ENCODE results near the gene CSH2. TPM values are rescaled to one million over a fixed set of nuclear protein-coding genes. Genes with fewer than 3 reads are reported as not detected.

The CSH2 gene
- total RNA-seq, 1 experiment from 2014 or later, result not detected

DNA sequence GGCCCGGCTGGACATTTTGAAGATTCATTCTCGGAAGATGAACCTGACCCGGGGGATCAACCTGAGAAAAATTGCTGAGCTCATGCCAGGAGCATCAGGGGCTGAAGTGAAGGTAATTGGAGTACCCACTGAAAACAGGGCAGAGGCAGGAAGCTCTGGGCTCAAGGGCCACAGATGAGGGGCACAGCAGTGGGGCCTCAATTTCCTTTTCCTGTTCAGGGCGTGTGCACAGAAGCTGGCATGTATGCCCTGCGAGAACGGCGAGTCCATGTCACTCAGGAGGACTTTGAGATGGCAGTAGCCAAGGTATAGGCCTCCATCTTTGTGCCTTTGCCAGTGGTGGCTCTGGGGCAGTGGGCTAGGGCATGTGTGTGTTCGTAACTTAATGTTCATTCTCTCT is 42.0 kb downstream of the CSH2 start:
- no peak overlapping the region for H3K27ac Mint-ChIP-seq
- TF ChIP-seq, protein P1, sequence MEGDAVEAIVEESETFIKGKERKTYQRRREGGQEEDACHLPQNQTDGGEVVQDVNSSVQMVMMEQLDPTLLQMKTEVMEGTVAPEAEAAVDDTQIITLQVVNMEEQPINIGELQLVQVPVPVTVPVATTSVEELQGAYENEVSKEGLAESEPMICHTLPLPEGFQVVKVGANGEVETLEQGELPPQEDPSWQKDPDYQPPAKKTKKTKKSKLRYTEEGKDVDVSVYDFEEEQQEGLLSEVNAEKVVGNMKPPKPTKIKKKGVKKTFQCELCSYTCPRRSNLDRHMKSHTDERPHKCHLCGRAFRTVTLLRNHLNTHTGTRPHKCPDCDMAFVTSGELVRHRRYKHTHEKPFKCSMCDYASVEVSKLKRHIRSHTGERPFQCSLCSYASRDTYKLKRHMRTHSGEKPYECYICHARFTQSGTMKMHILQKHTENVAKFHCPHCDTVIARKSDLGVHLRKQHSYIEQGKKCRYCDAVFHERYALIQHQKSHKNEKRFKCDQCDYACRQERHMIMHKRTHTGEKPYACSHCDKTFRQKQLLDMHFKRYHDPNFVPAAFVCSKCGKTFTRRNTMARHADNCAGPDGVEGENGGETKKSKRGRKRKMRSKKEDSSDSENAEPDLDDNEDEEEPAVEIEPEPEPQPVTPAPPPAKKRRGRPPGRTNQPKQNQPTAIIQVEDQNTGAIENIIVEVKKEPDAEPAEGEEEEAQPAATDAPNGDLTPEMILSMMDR (conservative IDR thresholded peaks at IDR 0.05), result no peak
- no peak overlapping the region for H4K5ac ChIP-seq (ENCODE audit: insufficient read length, low read depth, low read length)
- H3K56ac ChIP-seq (ENCODE audit: insufficient read length, low read depth, low read length), result no peak overlapping the region
- no peak overlapping the region for H2BK12ac ChIP-seq (ENCODE audit: insufficient read length, low read depth, low read length)
- H2BK20ac ChIP-seq (ENCODE audit: low read depth, low read length, poor library complexity, severe bottlenecking), result no peak overlapping the region
- H3K79me2 ChIP-seq (ENCODE audit: insufficient read depth, low read length), result peaks cover 6% of the 10 kb centered on the region; the same call in 1 of the 2 replicates
- H3K79me1 ChIP-seq (ENCODE audit: insufficient read depth, low read depth, low read length, poor library complexity, severe bottlenecking), result peaks cover 3% of the 10 kb centered on the region
- H3K4ac ChIP-seq (ENCODE audit: low read depth, low read length), result no peak overlapping the region
- DNase-seq, result no peak
- peaks cover 6% of the 10 kb centered on the region for H3K23me2 ChIP-seq (ENCODE audit: insufficient read length, low read depth, low read length, poor library complexity, severe bottlenecking)
- H3K4me1 Mint-ChIP-seq, result peaks cover 9 to 14% of the 10 kb centered on the region in 2 experiments
- H3K9me3 Mint-ChIP-seq, result no peaks in the 10 kb centered on the region; a peak in 1 of 5 replicates
- H2AFZ ChIP-seq (ENCODE audit: low read length), result no peak overlapping the region
- H2BK15ac ChIP-seq (ENCODE audit: low read depth, low read length), result no peak overlapping the region
- H3K4me2 ChIP-seq (ENCODE audit: insufficient read depth, insufficient read length, low read length), result no peak overlapping the region
- H4K8ac ChIP-seq (replicated peaks; ENCODE audit: insufficient read length, low read depth, low read length), result no peak overlapping the region
- H2BK120ac ChIP-seq (ENCODE audit: low read depth, low read length, poor library complexity, severe bottlenecking), result no peak overlapping the region
- H2BK5ac ChIP-seq (ENCODE audit: insufficient read length, low read length), result no peak overlapping the region
- no peaks in the 10 kb centered on the region for H3K27me3 ChIP-seq (ENCODE audit: insufficient read depth, low read length)
- peaks cover 2% of the 10 kb centered on the region for H4K20me1 ChIP-seq (ENCODE audit: control insufficient read depth, insufficient read depth, insufficient read length)
- no peak overlapping the region for H3K4me3 Mint-ChIP-seq
- H3K27ac ChIP-seq (ENCODE audit: insufficient read length, low read depth, low read length), result no peak overlapping the region
- no peak overlapping the region for H2AK5ac ChIP-seq (ENCODE audit: insufficient read length, low read length)
- H3K14ac ChIP-seq (ENCODE audit: insufficient read depth, low read length), result no peak overlapping the region
- no peak overlapping the region for H3T11ph ChIP-seq (ENCODE audit: low read length)
- peaks cover 57 to 92% (median 77%) of the 10 kb centered on the region in 3 experiments for H3K36me3 Mint-ChIP-seq (ENCODE audit: insufficient read depth in 1 of 3, low read depth in 3 of 3)
- no CpG with 5 or more reads among the region's 8 CpGs for WGBS (ENCODE audit: extremely low coverage, insufficient read length, low lambda C conversion rate)
- H4K91ac ChIP-seq (ENCODE audit: insufficient read length, low read depth, low read length), result no peak overlapping the region
- H3K9ac ChIP-seq (ENCODE audit: extremely low read depth, insufficient read length, low read length), result no peak overlapping the region
- H3K18ac ChIP-seq (ENCODE audit: insufficient read length, low read depth, low read length), result no peak overlapping the region
- no peaks in the 10 kb centered on the region for H3K4me1 ChIP-seq (ENCODE audit: insufficient read depth, low read length)
- H3K27me3 Mint-ChIP-seq (ENCODE audit: low read depth), result no peaks in the 10 kb centered on the region; the same call in 1 of the 2 replicates
- H3K9me3 ChIP-seq (ENCODE audit: control insufficient read depth, low read depth, low read length), result no peaks in the 10 kb centered on the region
- H3K23ac ChIP-seq (ENCODE audit: insufficient read length, low read depth, low read length), result no peak overlapping the region

Measured in H9 (cell line).